ENCODE measurements around the gene TCF3.
A peak's percentile ranks its signal among the peaks of the same experiment; 100 is the strongest.
"Not testable (repeated sequence)": the region's sequence is repeated elsewhere in the genome, so short reads cannot be mapped to it uniquely, and the experiment has no call there.

Gene TCF3

DNA sequence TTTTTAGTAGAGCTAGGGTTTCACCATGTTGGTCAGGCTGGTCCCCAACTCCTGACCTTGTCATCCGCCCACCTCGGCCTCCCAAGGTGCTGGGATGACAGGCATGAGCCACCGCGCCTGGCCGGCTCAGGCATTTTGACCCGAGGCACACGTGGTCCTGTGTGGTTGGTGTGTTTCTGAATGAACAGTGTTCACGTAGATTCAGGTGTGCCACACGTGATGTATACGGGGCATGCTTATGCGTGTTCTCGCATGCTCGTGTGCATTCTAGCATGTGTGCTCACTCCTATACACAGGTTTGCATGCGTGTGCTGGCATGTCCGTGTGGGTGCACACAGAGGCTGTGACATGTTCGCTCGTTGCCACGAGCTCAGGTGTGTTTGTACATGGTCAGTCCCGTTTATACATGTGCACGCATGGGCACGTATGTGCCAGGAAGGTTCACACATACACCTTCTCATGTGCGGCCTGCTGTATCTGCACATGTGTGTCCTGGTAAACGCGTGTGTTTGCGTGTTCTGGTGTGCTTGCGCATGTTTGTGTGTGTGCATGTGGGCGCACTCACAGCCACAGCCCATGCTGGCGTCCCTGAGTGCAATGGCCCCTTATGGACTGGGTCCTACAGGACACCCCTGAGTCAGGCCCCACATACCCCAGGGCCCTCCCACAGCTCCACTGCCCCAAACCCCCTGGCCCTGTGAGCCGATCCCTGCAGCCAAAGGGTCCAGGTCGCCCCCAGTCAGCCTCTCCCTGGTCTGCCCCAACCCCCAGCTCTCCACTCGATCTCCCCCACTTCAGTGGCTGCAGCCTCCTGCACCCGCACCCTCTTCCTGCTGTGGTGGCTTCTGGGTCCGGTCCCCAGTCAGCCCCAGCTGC, 20.6 kb upstream of the TCF3 start:
- no peak for DNase-seq

GRCh38 chr19:1672038-1672768, 19.8 kb upstream of the TCF3 start:
- peak; percentile 53 for DNase-seq

DNA sequence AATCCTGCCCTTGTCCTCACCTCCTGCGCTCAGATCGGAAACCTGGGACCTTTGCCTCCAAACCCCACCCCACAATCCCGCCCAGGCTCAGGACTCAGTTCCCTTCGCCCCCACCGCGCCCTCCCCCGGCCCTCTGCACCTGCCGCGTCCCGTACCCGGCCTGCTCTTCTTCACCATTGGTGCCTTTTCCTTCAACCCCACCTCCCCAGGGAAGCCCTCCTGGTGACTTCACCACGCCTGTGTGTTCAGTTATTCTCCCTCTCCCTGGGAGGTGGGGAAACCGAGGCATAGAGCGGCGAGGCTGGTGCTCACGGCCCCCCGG, 19.3 kb upstream of the TCF3 start:
- DNase-seq: no peak

- DNase-seq: not testable (repeated sequence)
Observed at GRCh38 chr19:1670747-1671146, 18.3 kb upstream of the TCF3 start.

DNA sequence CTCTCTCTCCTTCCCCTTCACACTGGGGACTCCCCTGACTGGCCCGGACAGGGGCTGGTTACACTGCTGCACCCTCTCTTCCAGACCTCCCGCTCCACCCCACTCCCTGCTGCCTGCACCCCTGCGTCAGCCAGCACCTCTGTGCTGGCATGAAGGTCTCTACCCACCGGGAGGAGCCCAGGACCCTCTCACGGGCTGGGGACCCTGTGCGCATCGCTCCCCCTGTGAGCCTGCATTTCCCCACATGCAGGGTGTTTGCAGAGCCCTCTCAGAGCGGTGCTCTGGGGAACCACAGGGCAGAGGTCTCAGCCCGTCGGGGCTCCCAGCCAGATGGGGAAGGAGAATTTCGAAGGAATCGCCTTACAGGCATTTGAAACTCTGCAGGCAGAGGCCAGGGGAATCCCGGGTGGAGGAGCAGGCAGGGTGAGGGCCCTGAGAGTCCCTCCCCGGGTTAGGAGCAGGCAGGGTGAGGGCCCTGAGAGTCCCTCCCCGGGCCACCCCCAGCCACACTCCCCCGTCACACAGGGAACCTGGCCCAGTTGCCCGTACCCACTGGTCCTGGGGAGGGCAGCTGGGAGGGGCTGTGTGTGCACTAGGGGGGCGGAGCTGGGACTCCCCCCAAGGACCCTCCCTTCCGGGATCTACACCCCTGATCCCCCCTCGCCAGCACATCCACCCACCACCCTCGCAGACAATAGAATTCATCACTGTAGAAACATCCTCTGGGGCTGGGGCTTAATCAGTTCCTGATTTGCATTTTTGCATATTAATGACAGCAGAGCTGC, 16.3 kb upstream of the TCF3 start:
- DNase-seq: no peak

DNA sequence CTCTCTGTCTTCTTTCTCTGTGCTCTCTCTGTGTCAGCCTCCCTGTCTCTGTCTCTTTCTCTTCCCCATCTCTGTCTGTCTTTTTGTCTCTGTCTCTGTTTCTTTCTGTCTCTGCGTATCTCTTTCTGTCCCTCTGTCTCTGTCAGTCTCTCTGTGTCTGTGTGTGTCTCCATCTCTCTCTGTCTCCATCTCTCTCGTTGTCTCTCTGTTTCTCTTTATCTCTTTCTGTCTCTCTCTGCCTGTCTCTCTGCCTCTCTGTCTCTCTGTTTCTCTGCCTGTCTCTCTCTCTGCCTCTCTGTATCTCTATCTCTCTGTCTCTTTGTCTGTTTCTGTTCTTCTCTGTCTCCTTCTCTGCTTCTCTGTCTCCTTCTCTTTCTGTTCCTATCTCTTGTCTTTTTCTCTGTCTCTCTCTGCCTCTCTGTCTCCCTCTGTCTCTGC, 15.7 kb upstream of the TCF3 start:
- no peak for DNase-seq

DNA sequence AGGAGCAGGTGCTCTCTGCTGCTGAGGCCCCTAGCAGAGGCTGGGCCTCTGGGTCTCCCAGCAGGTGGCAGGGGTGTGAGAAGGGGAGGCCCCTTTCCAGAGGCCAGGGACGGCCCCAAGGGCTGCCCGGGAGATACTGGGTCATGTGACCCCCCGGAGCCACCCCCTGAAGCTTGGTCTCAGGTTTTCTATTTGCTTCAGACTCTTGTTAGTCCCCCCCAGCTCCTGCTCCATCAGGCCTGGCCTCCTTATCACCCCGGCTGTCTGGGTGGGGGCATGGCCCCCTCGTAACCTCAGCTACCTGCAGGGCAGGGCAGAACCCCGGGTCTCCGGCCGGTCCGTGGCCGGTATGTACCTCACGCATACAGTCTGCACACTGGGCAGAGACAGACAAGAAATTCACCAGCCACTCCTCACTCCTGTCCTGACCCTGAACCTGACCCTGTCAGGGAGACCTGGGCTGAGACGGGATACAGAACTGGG, 13.2 kb upstream of the TCF3 start:
- DNase-seq: no peak

DNA sequence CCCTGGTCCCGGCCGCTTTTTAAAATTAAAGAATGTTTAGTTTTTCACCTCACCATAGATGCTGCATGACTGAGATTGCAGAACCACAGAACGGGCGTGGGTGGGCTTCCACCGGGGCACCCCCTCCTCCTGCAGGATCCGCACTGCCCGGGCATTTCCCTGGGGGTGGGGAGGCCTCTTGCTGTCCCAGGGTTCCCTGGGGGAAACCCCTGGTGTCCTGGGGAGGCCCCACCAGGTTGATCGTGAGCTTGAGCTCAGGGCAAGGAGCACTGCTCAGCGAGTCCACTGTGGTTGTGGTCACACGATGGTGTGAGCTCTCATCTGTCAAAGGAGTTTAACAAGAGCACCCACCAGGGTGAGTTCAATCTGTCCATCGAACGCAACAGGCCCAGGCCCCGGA, 11.4 kb upstream of the TCF3 start:
- DNase-seq: no peak

- not testable (repeated sequence) for DNase-seq
Observed at GRCh38 chr19:1663227-1663626, 10.8 kb upstream of the TCF3 start.

DNA sequence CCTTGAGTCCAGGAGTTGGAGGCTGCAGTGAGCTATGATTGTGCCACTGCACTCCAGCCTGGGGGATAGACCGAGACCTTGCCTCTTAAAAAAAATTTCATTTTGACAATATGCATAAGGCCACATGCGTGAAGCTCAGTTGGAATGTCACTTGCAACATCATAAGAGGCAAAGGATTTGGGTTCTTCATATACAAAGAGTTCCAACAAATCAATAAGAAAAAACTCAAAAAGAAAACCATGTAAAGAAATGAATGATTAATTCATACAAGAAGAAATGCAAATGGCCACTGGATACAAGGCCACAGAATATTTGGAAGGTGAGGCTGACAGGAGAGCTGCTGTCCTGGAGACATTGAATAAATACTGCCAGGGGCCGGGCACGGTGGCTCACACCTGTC, 9.6 kb upstream of the TCF3 start:
- DNase-seq: no peak

DNA sequence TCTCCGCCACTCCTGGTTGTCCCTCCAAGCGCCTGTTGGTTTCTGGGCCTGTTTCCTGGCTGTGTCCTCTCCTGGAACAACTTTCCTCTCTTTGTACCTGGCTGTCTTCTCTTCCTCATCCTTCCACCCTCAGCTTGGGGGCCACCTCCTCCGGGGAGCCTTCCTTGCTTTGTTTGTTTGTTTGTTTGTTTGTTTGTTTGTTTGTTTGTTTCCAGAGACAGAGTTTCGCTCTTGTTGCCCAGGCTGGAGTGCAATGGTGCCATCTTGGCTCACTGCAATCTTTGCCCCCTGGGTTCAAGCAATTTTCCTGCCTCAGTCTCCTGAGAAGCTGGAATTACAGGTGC, 6.6 kb upstream of the TCF3 start:
- no peak for DNase-seq

GRCh38 chr19:1658150-1659083, 6.0 kb upstream of the TCF3 start:
- no peak for DNase-seq

- DNase-seq: no peak
Observed at GRCh38 chr19:1657746-1658145, 5.3 kb upstream of the TCF3 start.

DNA sequence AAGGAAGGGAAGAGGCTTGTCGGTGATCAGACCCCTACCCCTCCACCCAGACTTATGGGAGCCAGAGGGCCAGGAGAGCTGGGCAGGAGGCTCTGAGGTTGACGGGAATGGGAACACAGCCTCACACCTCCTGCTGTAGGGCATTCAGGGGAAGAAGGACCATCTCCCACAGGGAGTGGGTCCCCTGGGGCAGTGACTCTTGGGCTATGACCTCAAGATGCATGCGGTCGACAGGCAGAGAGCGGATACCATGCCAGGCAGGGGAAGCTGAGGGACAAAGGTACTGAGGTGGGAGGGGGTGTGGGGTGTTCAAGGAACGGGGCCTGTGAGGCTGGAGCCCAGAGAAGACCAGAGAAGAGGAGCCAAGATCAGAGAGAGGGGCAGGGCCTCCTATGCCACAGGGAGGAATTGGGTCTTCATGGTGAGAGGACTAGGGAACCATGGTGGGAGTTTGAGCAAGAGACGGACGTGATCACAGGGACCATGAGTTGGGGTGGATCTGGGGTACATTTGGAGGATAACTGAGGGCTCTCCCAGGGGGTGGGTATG, 4.6 kb upstream of the TCF3 start:
- DNase-seq: no peak

GRCh38 chr19:1655987-1656608, 3.7 kb upstream of the TCF3 start:
- DNase-seq: no peak

- DNase-seq: no peak
Observed at GRCh38 chr19:1655131-1655981, 2.9 kb upstream of the TCF3 start.

DNA sequence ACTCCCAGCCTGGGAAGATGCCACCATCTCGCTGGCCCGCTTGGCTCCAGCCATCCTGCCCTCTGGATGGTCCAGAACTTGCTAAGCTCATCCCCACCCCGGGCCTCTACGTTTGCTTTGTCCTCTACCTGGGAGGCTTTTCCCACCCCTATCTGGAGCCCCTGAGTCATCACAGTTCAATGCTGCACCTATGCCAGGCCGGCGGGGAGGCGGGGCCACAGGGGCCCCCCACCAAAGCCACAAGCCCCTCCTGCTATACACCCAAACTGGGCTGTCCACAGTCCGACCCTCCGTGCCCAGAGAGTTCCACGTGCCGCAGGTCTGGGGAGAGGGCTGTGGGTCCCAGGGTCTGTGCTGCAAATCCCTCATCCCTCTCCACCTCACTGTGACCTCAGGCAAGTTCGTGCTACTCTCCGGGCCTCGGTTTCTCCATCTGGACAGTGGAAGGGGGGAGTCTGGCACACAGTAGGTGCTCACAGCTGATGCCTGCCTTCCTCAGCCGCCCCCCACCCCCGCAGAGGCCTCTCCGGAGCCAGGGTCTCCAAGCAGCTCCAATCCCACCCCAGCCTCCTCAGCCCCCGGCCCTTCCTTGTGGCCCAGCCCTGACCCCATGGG, 1.9 kb upstream of the TCF3 start:
- DNase-seq: no peak

DNA sequence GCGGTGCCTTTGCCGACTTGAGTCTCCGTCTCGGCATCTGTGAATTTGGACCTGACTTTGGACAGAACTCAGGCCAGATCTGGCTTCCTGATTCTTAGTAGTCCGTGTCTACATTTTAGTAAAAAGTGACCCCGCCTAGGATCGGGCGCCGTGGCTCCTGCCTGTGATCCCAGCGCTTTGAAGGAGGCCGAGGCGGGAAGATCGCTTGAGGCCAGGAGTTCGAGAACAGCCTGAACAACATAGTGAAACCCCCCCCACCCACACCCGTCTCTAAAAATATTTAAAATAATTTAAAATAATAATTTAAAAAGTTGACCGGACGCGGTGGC, 849 bp upstream of the TCF3 start:
- no peak for DNase-seq

DNA sequence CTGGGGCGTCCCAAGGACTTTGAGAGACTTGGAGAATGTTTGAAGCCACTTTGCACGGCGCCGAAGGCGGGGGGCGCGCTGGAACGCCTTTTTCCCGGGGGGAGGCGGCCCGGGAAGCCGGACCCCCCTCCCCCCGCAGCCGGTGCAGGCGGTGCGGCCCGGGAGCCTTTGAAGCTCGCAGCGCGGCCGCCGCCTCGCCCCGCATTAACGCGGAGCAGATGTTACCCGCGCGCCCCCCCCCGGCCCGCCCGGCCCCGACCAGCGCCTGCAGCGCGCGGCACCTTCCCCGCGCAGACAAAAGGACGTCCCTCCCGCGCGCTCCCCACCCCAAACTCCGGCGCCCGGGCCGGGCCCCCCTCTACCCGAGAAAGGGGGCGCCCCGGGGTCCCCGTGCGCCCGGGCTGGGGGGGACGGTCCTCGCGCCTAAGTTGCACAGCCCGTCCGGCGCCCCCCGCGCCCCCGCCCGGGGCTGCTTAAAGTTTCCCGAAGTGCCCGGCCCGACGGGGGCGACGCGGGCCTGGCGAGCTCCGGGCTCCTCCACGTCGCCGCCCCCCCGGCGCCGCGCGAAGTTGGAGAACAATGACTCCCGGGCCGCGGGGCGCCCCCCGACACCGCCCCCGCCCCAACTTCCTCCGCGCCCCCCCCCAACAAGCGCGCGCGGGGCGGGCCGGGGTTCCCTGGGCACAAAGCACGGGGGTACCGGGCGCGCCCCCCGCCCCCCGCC, 685 bp downstream of the TCF3 start:
- peak; percentile 32 for DNase-seq
